ENCODE results near the gene TPK1.
"Not testable (repeated sequence)": the region's sequence is repeated elsewhere in the genome, so short reads cannot be mapped to it uniquely, and the experiment has no call there.

Gene TPK1

GRCh38 chr7:144784943-144785342, 50.9 kb downstream of the TPK1 start:
- H3K4me3 ChIP-seq (replicated peaks; ENCODE audit: low read depth, low read length): no peak overlapping the region
- no peaks in the 10 kb centered on the region for H3K36me3 ChIP-seq (ENCODE audit: control insufficient read depth, insufficient read depth, low read length)
- no peak for TF ChIP-seq CTCF (IDR thresholded peaks at IDR 0.05; ENCODE audit: insufficient read depth, low read length, poor library complexity, severe bottlenecking)
- no peaks in the 10 kb centered on the region for H3K27me3 ChIP-seq (replicated peaks; ENCODE audit: control insufficient read depth, insufficient read depth, low read length)
- no peak for DNase-seq (ENCODE audit: extremely low read depth, insufficient read length)

GRCh38 chr7:144784441-144784840, 51.4 kb downstream of the TPK1 start:
- TF ChIP-seq CTCF (IDR thresholded peaks at IDR 0.05; ENCODE audit: insufficient read depth, low read length, poor library complexity, severe bottlenecking): no peak
- Histone ChIP-seq H3K4me3 (replicated peaks; ENCODE audit: low read depth, low read length) (no peak overlapping the region), H3K27me3 (replicated peaks; ENCODE audit: control insufficient read depth, insufficient read depth, low read length) (no peaks in the 10 kb centered on the region), H3K36me3 (ENCODE audit: control insufficient read depth, insufficient read depth, low read length) (no peaks in the 10 kb centered on the region)
- DNase-seq (ENCODE audit: extremely low read depth, insufficient read length): no peak

- no peaks in the 10 kb centered on the region for H3K36me3 ChIP-seq (ENCODE audit: control insufficient read depth, insufficient read depth, low read length)
- H3K27me3 ChIP-seq (replicated peaks; ENCODE audit: control insufficient read depth, insufficient read depth, low read length): no peaks in the 10 kb centered on the region
- TF ChIP-seq CTCF (IDR thresholded peaks at IDR 0.05; ENCODE audit: insufficient read depth, low read length, poor library complexity, severe bottlenecking): no peak
- H3K4me3 ChIP-seq (replicated peaks; ENCODE audit: low read depth, low read length): no peak overlapping the region
- no peak for DNase-seq (ENCODE audit: extremely low read depth, insufficient read length)
These were observed 53.0 kb downstream of the TPK1 start for GRCh38 chr7:144782883-144783282.

- no peak for DNase-seq (ENCODE audit: extremely low read depth, insufficient read length)
- H3K4me3 ChIP-seq (replicated peaks; ENCODE audit: low read depth, low read length): no peak overlapping the region
- no peak for TF ChIP-seq CTCF (IDR thresholded peaks at IDR 0.05; ENCODE audit: insufficient read depth, low read length, poor library complexity, severe bottlenecking)
These were observed 55.7 kb downstream of the TPK1 start for GRCh38 chr7:144780071-144780608.

GRCh38 chr7:144777889-144778288, 58.0 kb downstream of the TPK1 start:
- H3K36me3 ChIP-seq (ENCODE audit: control insufficient read depth, insufficient read depth, low read length); DNase-seq (ENCODE audit: extremely low read depth, insufficient read length); H3K27me3 ChIP-seq (replicated peaks; ENCODE audit: control insufficient read depth, insufficient read depth, low read length); H3K4me3 ChIP-seq (replicated peaks; ENCODE audit: low read depth, low read length): not testable (repeated sequence)

More at GRCh38 chr7:144780071-144780608, 55.7 kb downstream of the TPK1 start:
- Histone ChIP-seq H3K27me3 (replicated peaks; ENCODE audit: control insufficient read depth, insufficient read depth, low read length) (no peaks in the 10 kb centered on the region), H3K36me3 (ENCODE audit: control insufficient read depth, insufficient read depth, low read length) (no peaks in the 10 kb centered on the region)

- no peak for TF ChIP-seq CTCF (IDR thresholded peaks at IDR 0.05; ENCODE audit: insufficient read depth, low read length, poor library complexity, severe bottlenecking)
- DNase-seq (ENCODE audit: extremely low read depth, insufficient read length): no peak
- Histone ChIP-seq H3K27me3 (replicated peaks; ENCODE audit: control insufficient read depth, insufficient read depth, low read length) (no peaks in the 10 kb centered on the region), H3K36me3 (ENCODE audit: control insufficient read depth, insufficient read depth, low read length) (no peaks in the 10 kb centered on the region), H3K4me3 (replicated peaks; ENCODE audit: low read depth, low read length) (no peak overlapping the region)
These were observed 58.6 kb downstream of the TPK1 start for GRCh38 chr7:144777005-144777839.
